H9 (cell line): ENCODE results near the gene ITGA7. TPM values are rescaled to one million over a fixed set of nuclear protein-coding genes. Genes with fewer than 3 reads are reported as not detected.

Experiments
- DNase-seq: peaks from one replicate; pipeline ENCODE4 v3.0.0-alpha.2; 2017
- H2AFZ ChIP-seq: one replicate; pipeline ENCODE4 v1.6.1; 2013; ENCODE audit warnings: mild to moderate bottlenecking, low read length, control low read depth, moderate library complexity
- H2AK5ac ChIP-seq: 2 replicates; pipeline ENCODE4 v1.6.1; 2013; ENCODE audit warnings: low read length, control low read depth, mixed read lengths; ENCODE audit not compliant: insufficient read length
- H2BK120ac ChIP-seq: one replicate; pipeline ENCODE4 v1.6.1; 2013; ENCODE audit warnings: low read depth, mild to moderate bottlenecking, low read length, control low read depth, inconsistent platforms; ENCODE audit not compliant: poor library complexity, severe bottlenecking
- H2BK12ac ChIP-seq: 2 replicates; pipeline ENCODE4 v1.6.1; 2013; ENCODE audit warnings: low read length, control low read depth, mixed read lengths, low read depth; ENCODE audit not compliant: insufficient read length
- H2BK15ac ChIP-seq: 2 replicates; pipeline ENCODE4 v1.6.1; 2013; ENCODE audit warnings: low read depth, low read length, control low read depth
- H2BK20ac ChIP-seq: one replicate; pipeline ENCODE4 v1.6.1; 2013; ENCODE audit warnings: low read depth, mild to moderate bottlenecking, low read length, control low read depth, inconsistent platforms; ENCODE audit not compliant: poor library complexity, severe bottlenecking
- H2BK5ac ChIP-seq: 2 replicates; pipeline ENCODE4 v1.6.1; 2013; ENCODE audit warnings: low read length, control low read depth, mixed read lengths; ENCODE audit not compliant: insufficient read length
- H3K14ac ChIP-seq: 2 replicates; pipeline ENCODE4 v1.6.1; 2013; ENCODE audit warnings: low read length, control low read depth; ENCODE audit not compliant: insufficient read depth
- H3K18ac ChIP-seq: 2 replicates; pipeline ENCODE4 v1.6.1; 2013; ENCODE audit warnings: low read depth, mild to moderate bottlenecking, mixed read lengths, low read length, control low read depth; ENCODE audit not compliant: insufficient read length
- H3K23ac ChIP-seq: 2 replicates; pipeline ENCODE4 v1.6.1; 2013; ENCODE audit warnings: low read length, control low read depth, mixed read lengths, low read depth; ENCODE audit not compliant: insufficient read length
- H3K23me2 ChIP-seq: 2 replicates; pipeline ENCODE4 v1.6.1; 2013; ENCODE audit warnings: low read depth, mild to moderate bottlenecking, mixed read lengths, low read length, control low read depth; ENCODE audit not compliant: insufficient read length, poor library complexity, severe bottlenecking
- H3K27ac ChIP-seq: 2 replicates; pipeline ENCODE4 v1.5.1; 2013; ENCODE audit warnings: low read length, control low read depth, mixed read lengths, low read depth; ENCODE audit not compliant: insufficient read length
- H3K27me3 ChIP-seq: 2 replicates; pipeline ENCODE4 v1.6.1; 2013; ENCODE audit warnings: low read length, control low read depth, inconsistent platforms; ENCODE audit not compliant: insufficient read depth
- H3K4ac ChIP-seq: 2 replicates; pipeline ENCODE4 v1.6.1; 2013; ENCODE audit warnings: low read depth, mild to moderate bottlenecking, control low read depth, inconsistent platforms, low read length, moderate library complexity
- H3K4me1 ChIP-seq: 2 replicates; pipeline ENCODE4 v1.6.1; 2013; ENCODE audit warnings: low read length, control low read depth, inconsistent platforms; ENCODE audit not compliant: insufficient read depth
- H3K4me2 ChIP-seq: 2 replicates; pipeline ENCODE4 v1.6.1; 2013; ENCODE audit warnings: low read length, control low read depth, mixed read lengths; ENCODE audit not compliant: insufficient read length, insufficient read depth
- H3K56ac ChIP-seq: 2 replicates; pipeline ENCODE4 v1.6.1; 2013; ENCODE audit warnings: low read depth, mild to moderate bottlenecking, mixed read lengths, low read length, control low read depth; ENCODE audit not compliant: insufficient read length
- H3K79me1 ChIP-seq: 2 replicates; pipeline ENCODE4 v1.6.1; 2013; ENCODE audit warnings: low read depth, mild to moderate bottlenecking, moderate library complexity, low read length, control low read depth, inconsistent platforms; ENCODE audit not compliant: insufficient read depth, poor library complexity, severe bottlenecking
- H3K79me2 ChIP-seq: 2 replicates; pipeline ENCODE4 v1.6.1; 2013; ENCODE audit warnings: low read length, control low read depth, inconsistent platforms; ENCODE audit not compliant: insufficient read depth
- H3K9ac ChIP-seq: 2 replicates; pipeline ENCODE4 v1.6.1; 2013; ENCODE audit warnings: low read length, control low read depth, mixed read lengths; ENCODE audit not compliant: insufficient read length; ENCODE audit errors: extremely low read depth
- H3K9me3 ChIP-seq: one replicate; pipeline ENCODE4 v1.6.1; 2013; ENCODE audit warnings: low read depth, low read length, inconsistent platforms; ENCODE audit not compliant: control insufficient read depth
- H3T11ph ChIP-seq: one replicate; pipeline ENCODE4 v1.6.1; 2013; ENCODE audit warnings: mild to moderate bottlenecking, low read length, control low read depth, inconsistent platforms
- H4K20me1 ChIP-seq: one replicate; pipeline ENCODE4 v1.6.1; 2013; ENCODE audit not compliant: control insufficient read depth, insufficient read length, insufficient read depth
- H4K5ac ChIP-seq: 2 replicates; pipeline ENCODE4 v1.6.1; 2013; ENCODE audit warnings: low read depth, mild to moderate bottlenecking, mixed read lengths, low read length, control low read depth; ENCODE audit not compliant: insufficient read length
- H4K8ac ChIP-seq: replicated peaks from 2 replicates; pipeline ENCODE4 v1.6.1; 2013; ENCODE audit warnings: low read length, control low read depth, mixed read lengths, low read depth; ENCODE audit not compliant: insufficient read length
- H4K91ac ChIP-seq: 2 replicates; pipeline ENCODE4 v1.6.1; 2013; ENCODE audit warnings: low read depth, mild to moderate bottlenecking, moderate library complexity, mixed read lengths, low read length, control low read depth; ENCODE audit not compliant: insufficient read length
- H3K27ac Mint-ChIP-seq, 3 experiments: 2 replicates in 2 of 3; 3 replicates in 1 of 3; pipeline ENCODE4 v1.8.0; 2020 to 2021; ENCODE audit warnings: mixed read lengths in 3 of 3, mild to moderate bottlenecking in 1 of 3, moderate library complexity in 1 of 3
- H3K27me3 Mint-ChIP-seq: 2 replicates; pipeline ENCODE4 v1.8.0; 2021; ENCODE audit warnings: low read depth, mild to moderate bottlenecking, moderate library complexity, mixed read lengths
- H3K36me3 Mint-ChIP-seq, 3 experiments: 2 replicates in 2 of 3; 3 replicates in 1 of 3; pipeline ENCODE4 v1.8.0; 2020 to 2021; ENCODE audit warnings: low read depth in 3 of 3, mixed read lengths in 3 of 3; ENCODE audit not compliant: insufficient read depth in 1 of 3
- H3K4me1 Mint-ChIP-seq, 2 experiments: 2 replicates each; pipeline ENCODE4 v1.8.0; 2020; ENCODE audit warnings: mixed read lengths in 2 of 2
- H3K4me3 Mint-ChIP-seq, 2 experiments: 2 replicates in 1 of 2; 3 replicates in 1 of 2; pipeline ENCODE4 v1.8.0; 2020 to 2021; ENCODE audit warnings: mild to moderate bottlenecking in 2 of 2, mixed read lengths in 2 of 2, moderate library complexity in 1 of 2
- H3K9me3 Mint-ChIP-seq, 2 experiments: 2 replicates in 1 of 2; 3 replicates in 1 of 2; pipeline ENCODE4 v1.8.0; 2020; ENCODE audit warnings: mild to moderate bottlenecking in 2 of 2, mixed read lengths in 2 of 2, moderate library complexity in 1 of 2
- CTCF ChIP-seq: fragments of 200-600 bp; sonication (generic); conservative IDR thresholded peaks from 3 replicates; pipeline ENCODE4 v1.8.0; 2021; ENCODE audit warnings: antibody characterized with exemption, mild to moderate bottlenecking
- WGBS: extraction: QIAGEN DNeasy Blood & Tissue Kit; methylation state at CpG from one replicate; pipeline ENCODE4 v1.1.7; 2013; ENCODE audit warnings: missing lambda C conversion rate, low lambda C conversion rate, mixed read lengths; ENCODE audit not compliant: insufficient read length; ENCODE audit errors: extremely low coverage; 5-methylcytosine and 5-hydroxymethylcytosine counted together
- total RNA-seq: library from RNA; stranded (reverse); gene quantifications from 2 replicates; pipeline ENCODE4 v1.2.1, GENCODE V29; 2021

Gene ITGA7
- total RNA-seq, 1 experiment from 2014 or later, result 119 TPM

DNA sequence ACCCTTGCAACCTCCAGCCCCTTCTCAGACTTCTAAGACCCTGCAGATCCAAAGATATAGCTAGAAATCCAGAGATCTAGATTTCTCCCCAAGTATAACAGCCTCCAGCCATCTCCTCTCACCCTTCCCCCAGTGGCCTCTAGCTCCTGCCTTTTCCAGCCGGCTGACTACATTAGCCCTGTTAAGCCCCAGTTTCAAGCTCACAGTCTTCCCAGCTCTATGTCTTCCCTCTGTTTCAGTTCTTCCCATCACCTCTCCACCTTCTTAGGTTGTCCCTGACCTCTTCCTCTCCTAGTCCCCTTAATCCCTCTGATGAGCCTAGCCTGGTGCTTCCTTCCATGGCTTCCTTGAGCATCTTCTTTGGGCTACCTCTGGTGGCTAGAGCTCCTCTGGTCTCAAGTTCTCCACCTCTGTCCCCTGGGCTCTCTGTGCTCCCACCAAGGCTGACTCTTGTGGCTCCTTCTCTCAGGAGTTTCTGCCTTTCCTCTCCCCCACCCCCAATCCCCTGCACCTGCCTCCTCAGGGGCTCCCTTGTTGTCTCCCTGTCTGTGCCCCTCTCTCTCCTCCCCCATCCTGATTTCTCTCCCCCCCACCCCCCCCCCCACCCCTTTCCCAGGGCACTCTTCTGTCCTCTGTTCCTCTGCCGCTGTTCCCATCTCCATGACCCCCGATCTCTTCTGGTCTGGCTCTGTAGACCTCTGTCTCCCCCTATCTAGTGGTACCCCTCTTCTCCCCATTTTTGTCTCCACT is 34.4 kb upstream of the ITGA7 start:
- WGBS, result no CpG with 5 or more reads among the region's 3 CpGs
- H4K5ac ChIP-seq, result no peak overlapping the region
- peak overlapping the region; percentile 83 for H3K4me2 ChIP-seq
- H3K4me1 ChIP-seq, result peaks cover 4% of the 10 kb centered on the region; the same call in 1 of the 2 replicates
- H3K23ac ChIP-seq, result no peak overlapping the region
- no peak overlapping the region for H2BK20ac ChIP-seq
- TF ChIP-seq CTCF, result no peak
- peaks cover 46 to 48% of the 10 kb centered on the region in 2 experiments for H3K4me1 Mint-ChIP-seq
- H3K9ac ChIP-seq, result no peak overlapping the region
- peaks cover 36% of the 10 kb centered on the region for H3K23me2 ChIP-seq
- no peaks in the 10 kb centered on the region for H3K79me1 ChIP-seq
- H2BK120ac ChIP-seq, result no peak overlapping the region
- no peaks in the 10 kb centered on the region for H3K27me3 ChIP-seq
- H3K27ac Mint-ChIP-seq, result peak overlapping the region; percentile 74 to 87 (median 76); a peak in 5 of 7 replicates
- H3K18ac ChIP-seq, result no peak overlapping the region
- H3K79me2 ChIP-seq, result peaks cover 6% of the 10 kb centered on the region; the same call in 1 of the 2 replicates
- H3K36me3 Mint-ChIP-seq, result peaks cover 0 to 3% (median 1%) of the 10 kb centered on the region in 3 experiments; a peak in 3 of 7 replicates
- no peak overlapping the region for H4K8ac ChIP-seq
- H2AK5ac ChIP-seq, result no peak overlapping the region
- no peak overlapping the region for H2BK15ac ChIP-seq
- H3K27me3 Mint-ChIP-seq, result peaks cover 8% of the 10 kb centered on the region
- no peak overlapping the region for H3K56ac ChIP-seq
- no peaks in the 10 kb centered on the region for H3K9me3 Mint-ChIP-seq
- no peak overlapping the region for H4K91ac ChIP-seq
- H3K4me3 Mint-ChIP-seq, result peak overlapping the region; percentile 69 to 90
- DNase-seq, result no peak
- no peak overlapping the region for H3K14ac ChIP-seq
- H3T11ph ChIP-seq, result no peak overlapping the region
- H4K20me1 ChIP-seq, result no peaks in the 10 kb centered on the region
- no peak overlapping the region for H2BK5ac ChIP-seq
- no peaks in the 10 kb centered on the region for H3K9me3 ChIP-seq
- H3K4ac ChIP-seq, result no peak overlapping the region
- H2BK12ac ChIP-seq, result no peak overlapping the region
- no peak overlapping the region for H3K27ac ChIP-seq
- no peak overlapping the region for H2AFZ ChIP-seq
